Stimulated activated CD4-positive, alpha-beta T cell treated with anti-CD3 and anti-CD28 coated beads, Interleukin-1b, Interleukin-23, amount 100 ng/mL, for 48 hours (primary cell): ENCODE measurements around the gene C1orf35.
"Not testable (repeated sequence)": the region's sequence is repeated elsewhere in the genome, so short reads cannot be mapped to it uniquely, and the experiment has no call there.

Source experiments
- DNase-seq: peaks from one replicate; pipeline ENCODE4 v3.0.0-alpha.2; 2020

The C1orf35 gene

DNA sequence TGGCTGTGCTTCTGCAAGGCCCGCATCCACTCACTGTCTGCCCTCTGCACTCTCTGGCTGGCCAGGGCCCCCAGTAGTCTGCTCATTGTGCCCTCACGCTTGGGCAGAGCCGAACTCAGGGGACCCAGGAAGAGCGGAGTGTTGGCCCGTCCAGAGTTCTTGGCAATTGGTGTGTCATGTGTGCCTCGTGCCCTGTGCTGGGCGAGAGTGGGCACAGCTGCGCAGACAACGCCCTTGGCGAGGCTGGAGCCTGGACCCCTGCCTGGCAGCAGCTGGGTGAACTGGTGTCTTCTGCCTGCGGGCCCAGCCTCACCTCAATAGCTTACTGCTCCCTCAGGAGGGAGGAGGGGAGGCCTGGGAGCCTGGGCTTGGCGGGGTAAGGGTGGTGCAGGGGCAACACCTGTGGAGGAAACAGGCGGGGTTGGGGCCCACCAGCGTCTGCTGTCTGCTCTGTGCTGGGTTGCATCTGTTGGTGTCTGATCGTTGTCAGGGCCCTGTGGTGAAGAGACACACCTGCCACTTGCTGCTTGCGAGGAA lies 39.1 kb upstream of the C1orf35 start:
- DNase-seq = no peak

DNA sequence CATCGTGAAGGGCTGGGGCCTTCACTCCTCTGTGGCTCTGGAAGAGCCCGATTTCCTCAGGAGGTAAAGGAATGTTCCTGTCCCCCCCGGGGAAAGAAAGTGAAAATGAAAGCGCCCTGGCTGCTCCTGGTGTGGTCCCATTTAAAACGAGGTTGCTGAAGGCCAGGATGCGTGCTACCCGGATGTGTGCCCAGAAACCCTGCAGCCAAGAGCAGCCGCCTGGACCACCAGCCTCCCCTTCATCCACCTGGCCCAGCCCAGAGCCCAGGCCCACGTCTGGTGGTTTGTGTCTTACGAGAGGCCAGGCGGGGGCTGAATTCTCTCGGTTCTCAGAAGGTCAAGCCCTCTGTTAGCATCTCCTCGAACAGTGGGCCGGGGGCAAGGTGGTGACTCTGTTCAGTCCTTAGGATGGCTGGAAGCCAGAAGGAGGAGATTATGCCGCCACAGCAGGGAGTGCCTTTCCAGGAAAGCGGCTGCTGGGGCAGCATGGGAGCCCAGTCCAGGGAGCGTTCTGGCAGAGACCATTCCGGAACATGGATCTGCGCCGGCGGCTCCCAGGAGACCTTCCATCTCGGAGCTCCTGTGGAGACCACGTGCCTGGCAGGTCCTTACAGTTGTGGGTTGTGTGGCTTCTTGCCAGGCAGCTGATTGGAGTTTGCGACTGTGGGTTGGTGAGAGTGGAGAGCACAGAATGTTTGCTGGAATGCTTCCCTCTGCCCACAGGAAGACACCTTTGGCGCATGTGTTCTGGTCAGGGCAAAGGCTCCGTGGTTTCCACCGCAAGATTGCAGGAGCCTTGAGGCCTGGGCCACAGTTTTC lies 38.3 kb upstream of the C1orf35 start:
- no peak for DNase-seq

DNA sequence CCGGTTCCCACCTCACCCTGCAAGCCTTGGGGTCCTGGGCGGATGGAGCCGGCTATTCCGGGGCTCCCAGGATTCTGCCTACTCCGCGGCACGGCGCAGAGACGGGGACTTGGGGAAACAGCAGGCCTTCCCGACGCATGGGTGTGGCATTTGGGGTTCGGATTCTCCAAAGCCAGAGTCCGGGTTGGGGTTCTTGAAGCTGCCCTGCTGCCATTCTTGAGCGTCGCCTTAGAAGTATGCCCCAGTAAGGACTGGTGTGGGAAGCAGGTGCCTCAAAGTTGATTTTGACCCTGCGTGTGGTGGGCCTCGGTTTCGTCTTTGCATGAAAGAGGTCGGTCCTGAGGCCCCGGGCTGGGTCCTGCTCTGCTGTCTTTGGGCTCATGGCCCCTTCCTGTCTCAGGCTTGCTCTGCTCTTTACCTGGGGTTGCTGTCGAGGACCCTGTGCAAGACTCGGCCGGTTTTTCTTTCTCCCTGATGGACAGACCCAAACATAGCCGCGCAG lies 37.6 kb upstream of the C1orf35 start:
- no peak for DNase-seq

DNA sequence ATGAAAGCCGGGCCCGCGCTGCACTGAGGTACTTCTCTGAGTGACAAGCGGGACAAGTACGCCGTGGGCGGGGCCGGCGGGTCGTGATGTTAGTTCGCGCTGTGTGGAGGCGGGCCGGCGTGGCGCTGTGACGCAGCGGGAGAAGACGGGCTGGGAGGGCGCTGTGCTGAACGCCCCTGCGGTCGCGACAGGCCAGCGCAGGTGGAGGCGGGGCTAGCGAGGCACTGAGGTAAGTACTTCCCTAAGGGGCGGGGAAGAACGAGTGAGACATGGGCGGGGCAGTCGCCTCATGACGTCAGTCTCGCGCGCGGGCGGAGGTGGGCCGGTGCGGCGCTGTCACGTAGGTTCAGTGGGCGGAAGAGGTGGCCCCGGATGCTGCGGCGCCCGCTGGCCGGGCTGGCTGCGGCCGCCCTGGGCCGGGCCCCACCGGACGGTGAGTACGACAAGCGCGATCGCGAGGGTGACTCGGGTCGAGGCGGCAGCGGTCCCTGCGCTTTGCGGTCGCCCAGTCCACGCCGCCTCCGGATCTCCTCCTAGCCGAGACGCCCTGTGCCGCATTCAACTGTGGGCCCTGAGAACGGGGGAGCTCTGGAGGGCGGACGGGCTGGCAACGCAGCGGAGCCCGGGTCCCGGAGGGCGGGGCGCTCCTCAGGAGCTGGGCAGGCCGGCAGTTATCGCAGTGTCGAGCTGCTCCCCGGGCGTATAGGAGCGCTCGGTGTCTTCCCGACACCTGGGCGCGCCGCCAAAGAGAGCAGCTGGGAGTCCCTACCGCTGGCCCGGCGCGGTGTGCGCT lies 37.0 kb upstream of the C1orf35 start, which contains the start of gene GUK1:
Gene GUK1, plus strand, starts transcription at position 349 of the 793 bp plus-strand sequence. Its CDS starts 24 bp downstream, at position 373.
- DNase-seq = peak; percentile 100

DNA sequence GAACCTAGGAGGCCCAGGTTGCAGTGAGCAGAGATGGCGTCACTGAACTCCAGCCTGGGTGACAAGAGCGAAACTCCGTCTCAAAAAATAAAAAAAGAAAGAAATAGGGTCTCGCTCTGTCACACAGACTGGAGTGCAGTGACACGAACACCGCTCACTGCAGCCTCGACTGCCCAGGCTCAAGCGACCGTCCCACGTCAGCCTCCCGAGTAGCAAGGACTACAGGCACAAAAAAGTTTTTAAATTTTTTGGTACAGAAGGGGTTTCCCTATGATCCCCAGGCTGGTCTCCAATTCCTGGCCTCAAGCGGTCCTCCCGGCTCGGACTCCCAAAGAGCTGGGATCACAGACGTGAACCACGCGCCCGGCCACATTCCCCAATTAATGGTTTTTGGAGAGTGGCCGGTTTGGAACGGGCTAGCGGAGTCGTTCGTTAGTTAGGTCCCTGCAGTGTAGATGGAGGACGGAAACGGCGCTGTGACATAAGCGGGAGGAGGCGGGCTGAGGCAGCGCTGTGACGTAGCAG lies 36.3 kb upstream of the C1orf35 start:
- no peak for DNase-seq

DNA sequence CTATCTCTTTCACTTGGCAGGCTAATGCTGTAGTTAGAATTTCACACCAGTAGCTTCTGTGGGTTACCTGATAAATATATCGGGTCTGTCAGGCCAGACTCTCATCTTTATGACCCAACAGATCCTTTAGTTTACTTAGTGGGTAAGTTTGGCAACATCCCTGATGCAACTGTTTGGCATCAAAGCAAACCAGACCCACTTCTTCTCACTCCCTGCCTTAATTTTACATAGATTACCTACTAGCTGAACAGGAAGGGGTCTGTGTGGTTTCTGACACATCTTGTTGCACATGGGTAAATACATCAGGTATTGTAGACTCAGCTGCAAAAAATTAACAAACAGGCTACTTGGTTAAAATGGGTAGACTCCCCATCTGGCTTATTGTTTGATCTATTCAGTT lies 33.8 kb upstream of the C1orf35 start:
- DNase-seq = no peak

DNA sequence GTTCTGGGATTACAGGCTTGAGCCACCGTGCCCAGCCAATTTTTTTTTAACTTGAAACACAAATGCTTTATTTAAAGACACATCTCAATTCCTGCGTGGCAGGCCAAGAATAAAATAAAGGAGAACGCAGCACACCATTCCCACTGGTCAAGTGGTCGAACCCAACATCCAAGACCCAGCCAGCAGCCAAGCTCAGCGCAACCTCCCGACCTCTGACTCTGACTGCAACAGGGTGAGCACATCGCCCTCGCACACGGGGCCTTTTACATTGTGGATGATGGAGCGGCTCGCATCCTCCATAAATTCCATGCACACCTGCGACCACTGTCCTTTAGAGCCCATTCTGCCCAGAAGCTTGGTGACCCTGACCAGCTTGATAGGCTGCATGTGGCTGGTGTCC lies 31.5 kb upstream of the C1orf35 start:
- DNase-seq = no peak

DNA sequence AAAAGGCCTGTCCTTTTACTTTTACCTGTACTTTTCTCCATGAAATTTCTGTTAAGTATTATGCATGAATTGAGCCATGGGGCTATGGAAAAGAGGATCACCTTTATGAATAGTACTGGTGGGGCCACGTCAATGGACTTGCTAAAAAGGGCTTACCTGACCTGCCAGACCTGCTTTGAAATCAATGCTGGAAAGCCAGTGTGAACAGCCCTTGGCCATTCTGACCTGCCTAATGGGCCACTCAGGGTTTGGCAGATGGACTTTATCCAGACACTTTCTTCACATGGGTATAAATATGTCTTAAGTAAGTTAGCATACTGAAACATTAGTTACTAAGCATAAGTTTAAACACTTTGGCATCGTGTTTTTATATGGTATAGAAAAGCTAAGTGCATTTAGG lies 28.6 kb upstream of the C1orf35 start:
- no peak for DNase-seq

DNA sequence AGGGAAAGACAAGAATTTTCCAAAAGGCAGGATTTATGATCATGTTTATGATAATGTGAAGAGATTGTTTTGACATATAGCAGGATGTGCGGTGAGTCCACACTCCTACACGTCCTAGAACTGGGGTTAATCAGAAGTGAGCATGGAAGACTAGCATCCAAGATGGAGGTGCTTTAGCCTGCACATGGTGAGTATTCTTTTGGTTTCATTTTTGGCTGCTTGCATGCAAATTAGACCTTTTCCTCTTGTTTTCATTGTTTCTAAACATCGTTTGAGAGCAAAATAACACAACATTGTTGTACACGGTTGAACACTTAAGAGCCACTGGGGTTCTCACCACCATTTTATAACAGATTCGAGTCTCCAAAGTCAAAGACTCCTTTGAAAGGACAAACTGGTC lies 22.1 kb upstream of the C1orf35 start:
- DNase-seq = no peak

DNA sequence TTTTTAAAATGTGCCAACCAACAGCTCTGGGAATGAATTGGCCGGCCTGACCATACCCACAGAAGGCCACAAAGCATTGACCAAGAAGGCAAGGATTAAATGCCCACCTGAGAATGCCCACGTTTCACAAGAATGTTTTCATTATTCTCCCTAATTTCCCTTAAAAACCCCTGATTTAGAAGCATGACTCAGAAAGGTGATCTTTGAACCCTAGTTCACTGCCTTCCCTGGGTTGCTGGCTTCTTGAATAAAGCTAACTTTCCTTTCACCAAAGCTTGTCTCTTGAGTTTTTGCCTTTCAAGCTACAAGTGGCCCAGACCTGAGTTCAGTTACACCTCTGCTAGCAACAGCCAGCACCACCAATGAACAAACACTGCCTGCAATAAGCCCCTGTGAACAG lies 20.4 kb upstream of the C1orf35 start:
- no peak for DNase-seq

DNA sequence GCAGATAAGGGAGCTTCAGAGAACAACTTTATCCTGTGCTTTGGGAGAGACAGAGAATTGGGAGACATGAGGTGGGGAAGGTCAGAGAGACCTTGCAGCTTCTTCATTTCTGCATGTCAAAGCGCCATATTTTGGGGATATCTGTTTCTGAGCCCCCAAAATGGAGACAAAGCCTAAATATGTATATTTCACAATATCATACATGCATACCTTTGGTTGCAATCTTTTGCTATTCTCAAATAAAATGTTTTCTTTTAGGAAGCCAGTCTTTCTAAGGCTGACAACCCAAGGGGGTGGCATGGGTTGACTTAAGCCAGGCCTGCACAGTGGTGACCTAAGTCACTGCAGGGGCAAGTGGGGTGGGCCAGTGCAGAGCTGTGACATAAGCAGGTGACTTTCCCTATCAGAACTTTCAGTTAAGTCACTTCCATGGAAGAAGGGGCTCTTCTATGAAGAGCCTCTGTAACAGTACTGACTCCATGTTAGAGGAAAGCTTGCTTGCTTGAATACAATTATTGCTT lies 19.9 kb upstream of the C1orf35 start:
- no peak for DNase-seq

DNA sequence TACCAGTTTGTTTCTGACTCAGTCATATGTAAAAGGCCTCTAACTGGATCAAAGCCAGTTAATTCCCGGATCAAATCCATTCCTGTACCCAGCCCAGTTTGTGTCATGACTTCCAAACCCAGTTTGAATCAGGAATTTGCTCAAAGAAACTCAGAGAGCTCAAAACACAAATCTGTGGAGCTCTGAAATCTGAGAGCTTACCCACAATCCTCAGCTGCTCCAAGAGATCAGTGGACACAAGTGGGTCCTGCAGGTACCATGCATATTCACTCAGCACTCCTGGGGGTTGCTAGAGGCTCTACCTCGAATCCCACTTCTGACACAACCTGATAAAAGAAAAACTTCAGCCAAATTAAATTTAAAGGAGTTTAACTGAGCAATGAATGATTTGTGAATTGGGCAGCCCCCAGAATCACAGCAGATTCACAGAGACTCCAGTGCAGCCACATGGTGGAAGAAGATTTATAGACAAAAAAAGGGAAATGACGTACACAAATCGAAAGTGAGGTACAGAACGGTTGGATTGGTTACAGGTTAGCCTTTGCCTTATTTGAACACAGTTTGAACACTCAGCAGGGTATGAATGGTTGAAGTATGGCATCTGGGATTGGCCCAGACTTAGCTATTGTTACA lies 17.8 kb upstream of the C1orf35 start:
- no peak for DNase-seq

DNA sequence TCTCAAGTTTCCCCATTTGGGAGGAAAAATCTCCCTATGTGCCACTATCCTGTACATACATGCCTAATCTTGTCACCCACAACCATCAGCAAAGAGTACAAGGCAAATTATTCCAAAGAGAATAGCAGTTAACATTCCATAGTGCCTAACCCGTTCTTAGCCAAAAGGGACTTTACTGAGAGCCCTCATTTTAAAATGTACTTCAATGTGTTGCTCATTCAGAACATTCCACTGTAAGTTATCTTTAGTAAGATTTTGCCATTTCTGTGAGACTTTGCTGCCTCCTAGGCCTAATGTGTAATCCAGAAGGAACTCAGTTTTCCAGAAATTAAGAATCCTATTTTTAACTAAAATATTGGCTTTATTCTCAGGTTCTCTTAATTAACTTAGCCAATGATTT lies 17.2 kb upstream of the C1orf35 start:
- no peak for DNase-seq

DNA sequence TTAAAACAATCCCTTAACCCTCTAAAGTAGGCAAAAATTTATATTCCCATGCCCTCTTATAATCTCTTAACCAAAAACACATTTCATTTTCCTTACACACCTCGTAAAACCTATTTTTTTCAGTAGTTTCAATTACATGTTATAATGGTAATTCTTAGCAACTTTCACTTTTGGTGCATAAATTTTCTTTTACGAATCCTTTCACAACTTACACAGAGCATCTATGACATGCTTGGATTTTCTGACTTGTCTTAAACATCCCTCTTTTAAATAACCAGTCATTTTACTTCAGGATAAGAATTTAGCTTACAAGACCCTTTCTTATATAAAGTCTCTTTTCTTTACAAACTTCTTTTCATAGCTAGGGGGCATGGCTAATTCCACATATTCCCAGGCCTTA lies 14.9 kb upstream of the C1orf35 start:
- no peak for DNase-seq

DNA sequence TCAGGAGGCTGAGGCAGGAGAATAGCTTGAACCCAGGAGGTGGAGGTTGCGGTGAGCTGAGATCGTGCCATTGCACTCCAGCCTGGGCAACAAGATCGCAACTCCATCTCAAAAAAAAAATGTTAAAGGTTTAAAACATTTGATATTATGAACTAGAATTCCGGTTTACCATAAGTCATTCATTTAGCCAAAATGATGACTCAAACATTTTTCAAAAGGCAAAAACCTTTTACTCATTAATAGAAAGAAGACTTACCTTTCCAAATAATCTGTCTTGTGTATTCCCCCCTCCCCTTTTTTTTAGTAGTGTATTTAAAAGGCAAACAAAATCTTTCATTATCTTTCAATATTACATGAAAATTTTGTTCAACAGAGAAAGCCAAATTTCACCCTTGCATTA lies 14.2 kb upstream of the C1orf35 start:
- no peak for DNase-seq

DNA sequence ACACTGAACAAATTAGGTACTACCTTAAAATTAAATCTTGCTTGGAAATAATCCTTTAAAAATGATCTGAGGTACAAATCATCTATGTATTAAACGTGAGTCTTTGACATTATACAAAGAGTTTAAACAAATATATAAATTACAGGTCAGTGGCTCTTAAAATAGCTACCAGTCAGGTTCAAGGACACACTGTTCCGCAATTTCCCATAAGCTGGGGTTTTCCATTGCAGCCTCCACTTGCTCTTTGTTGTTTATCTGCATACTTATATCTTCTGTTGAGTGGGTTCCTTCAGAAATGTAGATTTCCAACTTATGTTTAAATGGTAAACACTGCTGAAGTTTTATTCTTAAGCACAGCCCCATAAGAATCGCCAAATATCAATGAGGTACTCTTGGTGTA lies 11.7 kb upstream of the C1orf35 start:
- DNase-seq = no peak

DNA sequence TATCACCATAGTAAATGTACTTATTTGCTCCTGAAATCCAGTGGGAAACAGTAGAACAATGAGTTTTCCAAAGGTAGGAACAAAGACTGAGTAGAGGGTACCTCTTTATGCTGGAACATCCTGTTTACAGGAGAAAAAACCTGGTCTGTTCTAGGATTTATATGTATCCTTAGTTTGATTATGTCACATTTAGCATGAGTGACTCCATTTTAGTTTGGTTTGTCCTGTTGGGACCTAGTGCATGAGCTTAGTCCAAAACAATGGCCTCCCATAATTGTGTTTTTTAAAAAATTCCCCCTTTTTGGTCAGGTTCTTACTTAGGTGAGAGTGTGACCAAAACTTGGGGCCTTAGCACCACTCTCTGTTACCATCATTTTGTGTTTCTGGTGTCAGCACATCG lies 9.5 kb upstream of the C1orf35 start:
- no peak for DNase-seq

DNA sequence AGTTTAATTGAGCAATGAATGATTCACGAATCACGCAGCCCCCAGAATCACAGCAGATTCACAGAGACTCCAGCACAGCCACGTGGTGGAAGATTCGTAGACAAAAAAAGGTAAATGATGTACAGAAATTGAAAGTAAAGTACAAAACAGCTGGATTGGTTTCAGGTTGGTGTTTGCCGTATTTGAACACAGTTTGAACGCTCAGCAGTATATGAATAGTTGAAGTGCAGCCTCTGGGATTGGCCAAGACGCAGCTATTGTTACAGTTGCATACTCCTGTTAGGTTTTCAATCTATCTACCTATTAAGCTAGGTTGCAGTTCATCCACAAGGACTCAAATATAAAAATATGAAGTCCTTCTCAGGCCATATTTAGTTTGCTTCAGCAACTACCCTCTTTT lies 9.0 kb upstream of the C1orf35 start:
- no peak for DNase-seq

DNA sequence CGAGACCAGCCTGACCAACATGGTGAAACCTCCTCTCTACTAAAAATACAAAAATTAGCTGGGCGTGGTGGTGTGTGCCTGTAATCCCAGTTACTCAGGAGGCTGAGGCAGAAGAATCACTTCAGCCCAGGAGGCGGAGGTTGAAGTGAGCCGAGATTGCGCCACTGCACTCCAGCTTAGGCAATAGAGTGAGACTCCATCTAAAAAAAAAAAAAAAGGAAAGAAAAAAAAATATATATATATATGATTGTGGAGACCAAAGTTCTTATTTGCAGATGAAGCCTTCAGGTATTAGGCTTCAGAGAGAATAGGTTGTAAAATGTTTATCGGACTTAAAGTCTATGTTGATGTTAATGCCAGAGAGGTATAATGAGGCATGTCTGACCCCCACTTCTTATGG lies 8.2 kb upstream of the C1orf35 start:
- not testable (repeated sequence) for DNase-seq

DNA sequence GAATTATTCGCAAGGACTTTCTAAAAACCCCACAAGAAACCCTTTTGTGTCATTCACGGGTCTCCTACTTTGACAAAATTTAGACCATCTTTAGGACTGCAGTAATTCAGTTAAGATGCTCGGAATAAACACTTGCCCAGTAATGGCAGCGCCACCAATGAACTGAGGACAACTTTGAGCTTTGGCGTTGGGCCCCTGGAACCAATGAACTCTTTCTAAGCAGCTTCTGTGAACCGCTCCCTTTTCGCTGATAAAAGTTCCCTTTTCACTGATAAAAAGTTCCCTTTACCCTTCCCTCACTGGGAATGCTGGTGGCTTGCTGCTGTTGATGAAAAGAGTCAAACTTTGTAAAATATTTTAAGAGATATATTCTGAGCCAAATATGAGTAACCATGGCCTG lies 7.4 kb upstream of the C1orf35 start:
- DNase-seq = no peak

DNA sequence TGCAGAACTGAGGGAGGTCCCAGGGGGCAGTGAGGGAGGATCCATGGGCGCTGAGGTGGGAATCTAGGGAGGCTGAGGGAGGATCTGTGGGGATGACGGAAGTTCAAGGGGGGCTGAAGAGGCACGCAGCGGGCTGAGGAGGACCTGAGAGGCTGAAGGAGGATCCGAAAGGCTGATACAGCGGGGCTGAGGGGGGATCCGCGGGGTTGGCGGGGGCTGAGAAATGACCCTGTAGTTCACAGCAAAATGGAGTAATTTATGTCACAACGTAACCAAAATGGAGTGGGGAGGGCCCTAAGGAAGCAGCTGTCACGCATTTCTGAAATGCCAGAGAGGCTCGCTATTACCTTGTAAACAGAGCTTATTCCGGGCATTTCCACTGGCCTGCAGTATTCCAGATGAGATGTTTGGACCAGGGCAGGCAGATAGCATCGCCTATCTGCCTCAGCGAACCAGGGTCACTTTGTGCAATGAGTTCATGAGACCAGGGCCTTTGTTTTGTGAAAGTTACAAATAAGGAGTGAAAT lies 6.9 kb upstream of the C1orf35 start:
- no peak for DNase-seq
